ENCODE measurements around the gene PRKCA.
A peak's percentile ranks its signal among the peaks of the same experiment; 100 is the strongest.

Gene PRKCA

GRCh38 chr17:66412857-66413558 lies 110.6 kb downstream of the PRKCA start:
- DNase-seq (ENCODE audit: low read depth in 1 of 2, low spot score in 1 of 2) = no peak

GRCh38 chr17:66413559-66414520 lies 111.4 kb downstream of the PRKCA start:
- no peak for DNase-seq (ENCODE audit: low read depth in 1 of 2, low spot score in 1 of 2)

- no peak for DNase-seq (ENCODE audit: low read depth in 1 of 2, low spot score in 1 of 2)
Observed at GRCh38 chr17:66414561-66415175, 112.3 kb downstream of the PRKCA start.

GRCh38 chr17:66415366-66416206 lies 113.2 kb downstream of the PRKCA start:
- DNase-seq (ENCODE audit: low read depth in 1 of 2, low spot score in 1 of 2) = no peak

- DNase-seq (ENCODE audit: low read depth in 1 of 2, low spot score in 1 of 2) = no peak
Observed at GRCh38 chr17:66416207-66416940, 114.0 kb downstream of the PRKCA start.

- no peak for DNase-seq (ENCODE audit: low read depth in 1 of 2, low spot score in 1 of 2)
Observed at GRCh38 chr17:66417300-66417719, 114.9 kb downstream of the PRKCA start.

- no peak for DNase-seq (ENCODE audit: low read depth in 1 of 2, low spot score in 1 of 2)
Observed at GRCh38 chr17:66420961-66421371, 118.6 kb downstream of the PRKCA start.

- DNase-seq (ENCODE audit: low read depth in 1 of 2, low spot score in 1 of 2) = no peak
Observed at GRCh38 chr17:66422186-66422585, 119.8 kb downstream of the PRKCA start.

- no peak for DNase-seq (ENCODE audit: low read depth in 1 of 2, low spot score in 1 of 2)
Observed at GRCh38 chr17:66423056-66423955, 120.9 kb downstream of the PRKCA start.

GRCh38 chr17:66425756-66426396 lies 123.5 kb downstream of the PRKCA start:
- no peak for DNase-seq (ENCODE audit: low read depth in 1 of 2, low spot score in 1 of 2)

GRCh38 chr17:66426397-66427033 lies 124.1 kb downstream of the PRKCA start:
- DNase-seq (ENCODE audit: low read depth in 1 of 2, low spot score in 1 of 2) = peak in 1 of 2 donors; percentile 8

- no peak for DNase-seq (ENCODE audit: low read depth in 1 of 2, low spot score in 1 of 2)
Observed at GRCh38 chr17:66427134-66427533, 124.7 kb downstream of the PRKCA start.

- DNase-seq (ENCODE audit: low read depth in 1 of 2, low spot score in 1 of 2) = no peak
Observed at GRCh38 chr17:66429680-66430079, 127.3 kb downstream of the PRKCA start.

GRCh38 chr17:66430846-66431795 lies 128.7 kb downstream of the PRKCA start:
- DNase-seq (ENCODE audit: low read depth in 1 of 2, low spot score in 1 of 2) = no peak

- no peak for DNase-seq (ENCODE audit: low read depth in 1 of 2, low spot score in 1 of 2)
Observed at GRCh38 chr17:66431910-66432309, 129.5 kb downstream of the PRKCA start.

- DNase-seq (ENCODE audit: low read depth in 1 of 2, low spot score in 1 of 2) = no peak
Observed at GRCh38 chr17:66432411-66432957, 130.1 kb downstream of the PRKCA start.
